DMS 273 (cell line): ENCODE measurements around the gene UBR4.

Experiments used
- DNase-seq: peaks from one replicate; lab custom pipeline; 2025; ENCODE audit not compliant: unreplicated experiment; lab: John Stamatoyannopoulos, UW

Gene UBR4

DNA sequence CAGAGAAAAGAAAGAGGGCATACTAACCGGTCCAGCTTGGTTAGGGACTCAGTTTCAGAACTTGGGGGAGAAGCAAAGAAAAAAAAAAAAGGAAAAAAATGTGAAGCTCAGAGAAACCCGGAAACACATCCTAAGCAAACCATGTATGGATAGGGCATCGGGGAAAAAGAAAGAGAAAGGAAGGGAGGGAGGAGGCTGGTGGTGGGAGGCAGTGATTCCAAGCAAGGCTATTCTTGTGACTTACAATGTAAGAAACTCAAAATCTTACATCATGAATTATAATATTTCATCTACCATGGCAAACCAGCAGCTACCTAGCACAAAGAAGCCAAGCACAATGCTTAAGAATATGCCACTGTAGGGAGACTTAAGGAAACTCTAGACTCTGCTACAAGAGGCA lies 60.3 kb downstream of the UBR4 start:
- no peak for DNase-seq

DNA sequence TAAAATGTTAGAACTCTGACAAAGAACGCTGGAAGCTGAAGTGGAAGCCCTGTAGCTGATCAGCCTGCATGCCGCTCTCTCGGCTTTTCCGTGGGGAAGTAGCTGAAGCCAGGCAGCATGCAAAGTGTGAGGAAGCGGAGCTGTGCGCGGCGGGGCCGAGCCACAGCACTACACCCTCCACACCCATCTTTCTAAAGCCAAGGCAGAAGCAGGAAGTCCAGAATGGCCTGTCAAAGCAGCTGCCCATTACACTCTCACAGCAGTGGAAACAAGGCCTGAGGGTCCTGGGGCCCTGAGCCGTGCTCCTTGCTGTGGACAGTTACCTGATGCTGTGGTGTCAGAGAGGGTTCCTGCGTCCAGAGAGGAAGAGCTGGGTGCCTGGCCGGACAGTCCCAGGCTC lies 69.6 kb downstream of the UBR4 start:
- no peak for DNase-seq

DNA sequence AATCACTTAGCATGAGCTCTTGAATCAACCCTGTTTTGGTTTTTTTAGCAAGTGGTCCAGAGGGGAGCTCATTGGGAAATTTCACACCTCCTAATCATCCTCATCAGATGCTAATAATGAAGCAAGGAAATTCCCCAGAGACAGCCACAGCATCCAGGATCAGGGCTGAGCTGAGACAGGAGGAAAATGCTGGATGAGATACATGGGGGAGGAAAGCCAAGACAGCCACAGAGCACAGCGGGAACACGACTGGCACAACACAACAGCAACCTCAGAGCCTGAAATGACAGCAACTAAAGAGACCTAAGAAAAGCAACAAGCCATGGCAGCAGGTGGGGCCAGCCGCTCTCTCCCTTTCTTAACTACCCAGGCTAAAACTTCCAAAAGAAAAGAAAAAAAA lies 70.4 kb downstream of the UBR4 start:
- no peak for DNase-seq

DNA sequence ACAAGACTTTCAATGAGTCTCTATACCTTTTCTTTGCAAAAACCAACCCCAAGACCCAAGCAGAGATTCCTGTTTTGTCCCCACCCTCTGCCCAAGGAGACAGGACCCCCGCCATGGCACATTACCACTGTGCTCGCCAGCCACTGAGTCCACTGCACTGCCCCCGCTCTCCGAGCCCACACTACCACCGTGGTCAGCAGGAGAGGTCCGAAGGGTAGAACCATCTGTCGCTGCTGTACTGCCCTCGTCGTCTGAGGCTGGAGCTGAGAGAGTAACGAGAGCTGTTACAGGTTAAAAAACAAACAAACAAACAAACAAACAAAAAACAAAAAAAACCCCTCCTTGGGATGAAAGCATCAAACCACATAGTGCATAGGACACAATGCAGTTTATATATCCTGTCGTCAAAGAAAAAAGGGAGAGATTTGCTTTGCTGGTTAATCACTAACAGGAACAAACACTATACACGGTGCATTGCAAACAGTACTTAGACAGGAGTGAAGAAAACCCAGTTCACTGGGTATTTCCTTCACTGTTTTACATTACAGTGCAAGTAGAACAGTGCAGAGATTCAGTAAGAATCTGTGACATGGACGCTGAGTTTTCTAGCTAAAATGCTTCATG lies 71.0 kb downstream of the UBR4 start:
- no peak for DNase-seq

DNA sequence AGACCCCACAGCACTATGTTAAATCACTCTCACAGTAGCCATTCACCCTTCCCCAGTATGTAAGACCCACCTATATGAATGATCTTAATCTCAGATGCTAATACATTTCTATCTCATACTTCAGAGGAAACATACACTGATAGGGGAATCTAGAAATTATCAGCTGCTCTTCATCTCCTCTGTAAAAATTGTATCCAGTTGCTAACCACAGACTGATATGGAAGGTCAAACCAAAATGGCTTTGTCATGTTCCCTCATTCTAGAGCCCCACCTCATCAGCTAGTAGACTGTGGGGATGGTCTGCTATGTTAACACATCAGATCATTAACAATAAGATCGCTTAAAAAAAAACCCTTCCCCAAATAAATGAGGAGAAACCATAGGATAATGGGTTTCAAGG lies 71.7 kb downstream of the UBR4 start:
- no peak for DNase-seq

DNA sequence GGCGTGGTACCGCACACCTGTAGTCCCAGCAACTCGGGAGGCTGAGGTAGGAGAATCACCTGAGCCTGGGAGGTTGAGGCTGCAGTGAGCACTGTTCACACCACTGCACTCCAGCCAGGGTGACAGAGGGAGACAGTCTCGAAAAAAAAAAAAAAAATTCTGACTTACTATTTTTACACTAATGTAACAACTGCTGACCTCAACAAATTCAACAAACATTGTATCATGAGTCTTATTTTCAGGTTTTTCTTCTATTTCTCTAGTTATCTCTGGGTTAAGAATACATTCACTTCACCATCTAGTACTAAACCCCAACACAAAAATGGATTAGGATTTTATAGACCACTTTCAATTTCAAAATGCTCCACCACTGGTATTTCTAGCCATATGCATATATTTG lies 72.9 kb downstream of the UBR4 start:
- no peak for DNase-seq

DNA sequence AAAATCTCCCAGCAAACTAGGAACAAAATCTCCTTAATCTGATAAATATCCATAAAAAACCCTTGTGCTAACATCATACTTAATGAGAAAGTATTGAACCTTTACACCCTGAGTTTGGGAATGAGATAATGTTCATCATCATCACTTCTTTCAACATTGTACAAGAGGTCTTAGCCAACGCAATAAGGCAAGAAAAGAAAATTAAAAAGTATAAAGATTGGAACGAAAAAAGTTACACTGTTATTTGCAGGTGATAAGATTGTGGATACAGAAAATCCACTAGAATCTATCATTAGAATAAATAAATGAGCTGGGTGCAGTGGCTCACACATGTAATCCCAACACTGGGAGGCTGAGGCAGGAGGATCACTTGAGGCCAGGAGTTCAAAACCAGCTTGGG lies 76.7 kb downstream of the UBR4 start:
- no peak for DNase-seq

DNA sequence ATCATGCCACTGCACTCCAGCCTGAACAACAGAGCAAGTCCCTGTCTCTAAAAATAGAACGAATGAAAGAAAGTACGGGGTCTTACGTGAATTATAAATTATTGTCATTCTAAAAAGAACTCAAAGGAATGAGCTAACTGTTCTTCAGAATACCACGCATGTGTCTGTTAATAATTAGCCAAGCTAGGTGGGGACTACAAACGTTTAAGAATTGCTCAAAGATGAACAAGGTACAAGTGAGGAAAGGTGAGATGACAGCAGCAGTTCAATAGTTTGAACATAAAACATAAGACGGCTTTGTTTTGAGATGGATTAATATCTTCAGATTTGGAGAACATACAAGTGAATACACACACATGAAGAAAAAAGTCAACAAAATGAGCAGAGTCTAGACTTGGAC lies 79.6 kb downstream of the UBR4 start:
- DNase-seq = no peak

DNA sequence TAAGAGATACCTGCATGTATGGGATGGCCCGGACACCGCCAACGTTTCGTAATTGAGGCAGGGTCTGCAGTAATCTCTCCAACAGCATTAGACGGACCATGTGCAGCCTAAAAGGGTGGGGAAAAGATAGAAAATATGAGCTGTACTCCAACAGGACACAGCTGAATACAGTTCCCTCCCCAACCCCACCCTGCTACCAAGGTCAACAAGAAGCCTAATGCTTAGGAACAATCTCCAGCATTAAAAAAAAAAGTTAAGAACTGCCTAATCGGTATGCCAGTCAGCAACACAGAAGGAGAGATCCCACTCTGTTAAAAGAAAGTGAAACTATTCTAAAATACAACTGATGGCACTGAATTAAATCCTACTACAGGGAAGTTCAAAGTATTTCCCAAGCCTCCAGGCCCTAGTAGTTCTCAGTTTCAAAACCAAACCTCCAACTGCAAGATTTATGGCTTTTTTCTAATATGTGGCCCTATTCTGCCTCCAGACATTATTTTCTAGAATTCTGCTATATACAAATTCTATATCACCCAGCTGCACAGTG lies 81.0 kb downstream of the UBR4 start:
- DNase-seq = no peak

DNA sequence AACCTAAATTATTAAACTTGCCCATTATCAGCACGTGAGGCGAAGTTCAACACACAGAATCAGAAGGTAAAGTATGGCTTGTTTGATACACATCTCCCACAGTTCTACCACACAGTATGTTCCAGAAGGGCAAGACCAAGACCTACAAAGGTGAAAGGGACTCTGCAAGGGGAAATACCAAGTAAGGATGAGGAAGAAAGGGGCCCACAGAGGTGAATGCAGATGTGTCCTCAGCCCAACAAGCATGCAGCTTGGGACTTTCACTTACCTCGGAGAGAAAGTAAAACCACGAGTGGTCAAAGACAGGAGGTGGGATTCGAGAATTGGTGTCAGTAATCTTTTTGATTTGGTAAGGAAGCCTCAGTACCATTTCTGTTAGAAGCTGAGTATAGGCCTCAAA lies 85.8 kb downstream of the UBR4 start:
- no peak for DNase-seq

DNA sequence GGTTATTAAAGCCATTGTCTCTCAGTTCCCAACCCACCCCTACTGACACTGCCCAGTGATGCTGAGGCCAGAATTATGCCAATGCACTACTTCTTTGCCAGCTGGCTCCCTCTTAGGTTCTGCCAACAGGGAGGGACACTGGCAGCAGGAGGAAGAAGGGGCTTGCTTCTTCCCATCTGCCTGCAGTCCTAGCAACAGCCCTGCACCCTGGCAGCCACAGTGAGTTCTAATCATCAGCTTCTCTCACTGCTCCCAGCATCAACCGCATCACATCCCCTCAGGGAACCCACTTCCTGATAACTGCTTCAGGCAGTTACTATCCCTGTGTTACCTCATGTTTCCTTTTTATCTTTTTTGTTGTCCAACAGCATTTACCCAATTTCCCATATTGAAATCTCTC lies 86.2 kb downstream of the UBR4 start:
- DNase-seq = no peak

DNA sequence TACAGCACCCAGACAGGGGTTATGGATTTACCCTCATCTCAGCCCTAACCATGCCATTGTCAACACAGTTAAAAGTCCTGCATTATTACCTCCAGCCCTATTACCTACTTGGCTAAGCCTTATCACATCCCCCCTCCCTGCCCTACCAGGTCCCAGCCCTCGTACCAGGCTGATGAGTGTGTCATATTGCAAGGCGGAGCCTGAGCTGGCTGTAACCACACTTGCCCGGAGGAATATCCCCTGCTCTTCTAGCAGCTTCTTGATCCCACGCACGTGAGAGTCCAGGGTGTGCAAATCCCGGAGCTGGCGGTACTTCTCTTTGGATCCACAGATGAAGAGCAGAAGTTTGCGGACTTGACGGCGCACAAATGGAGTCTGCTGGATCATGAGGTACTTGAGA lies 87.4 kb downstream of the UBR4 start:
- DNase-seq = no peak

DNA sequence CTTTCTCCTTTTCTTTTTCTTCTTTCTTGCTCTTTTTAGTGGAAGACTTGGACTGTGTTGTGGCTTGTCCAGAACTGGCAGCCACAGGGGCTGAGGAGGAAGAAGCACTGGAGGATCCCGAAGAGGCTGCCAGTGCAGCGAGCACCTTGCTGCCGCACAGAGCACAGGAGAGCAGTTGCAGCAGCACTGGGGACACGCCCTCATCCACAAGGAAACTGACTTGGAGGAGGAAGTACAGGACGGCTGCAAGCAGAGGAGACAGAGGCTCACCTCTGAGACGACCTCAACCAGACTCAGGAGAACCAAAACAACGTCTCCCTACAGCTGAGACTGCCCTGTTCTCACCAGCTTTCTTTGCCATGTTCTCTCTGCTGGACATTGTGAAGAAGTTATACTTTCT lies 88.9 kb downstream of the UBR4 start:
- DNase-seq = no peak

DNA sequence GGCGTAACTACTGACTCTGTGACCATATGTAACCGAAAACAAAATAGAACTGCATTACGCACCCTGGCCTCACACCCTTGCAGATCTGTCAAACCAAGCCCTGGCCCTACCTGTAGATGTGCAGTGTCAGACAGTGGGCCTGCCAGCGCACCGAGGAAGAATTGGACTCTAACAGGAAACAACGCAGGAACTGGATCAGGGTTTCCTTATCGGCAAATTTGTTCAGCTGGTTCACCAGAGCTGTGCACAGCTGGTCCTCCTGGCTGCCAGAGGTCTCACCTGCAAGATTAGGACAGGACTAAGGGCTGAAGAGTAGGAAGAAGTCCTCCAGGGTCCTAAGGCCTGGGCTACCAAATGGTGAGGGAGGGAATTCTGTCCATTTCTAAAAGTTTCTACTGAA lies 90.0 kb downstream of the UBR4 start:
- DNase-seq = no peak

DNA sequence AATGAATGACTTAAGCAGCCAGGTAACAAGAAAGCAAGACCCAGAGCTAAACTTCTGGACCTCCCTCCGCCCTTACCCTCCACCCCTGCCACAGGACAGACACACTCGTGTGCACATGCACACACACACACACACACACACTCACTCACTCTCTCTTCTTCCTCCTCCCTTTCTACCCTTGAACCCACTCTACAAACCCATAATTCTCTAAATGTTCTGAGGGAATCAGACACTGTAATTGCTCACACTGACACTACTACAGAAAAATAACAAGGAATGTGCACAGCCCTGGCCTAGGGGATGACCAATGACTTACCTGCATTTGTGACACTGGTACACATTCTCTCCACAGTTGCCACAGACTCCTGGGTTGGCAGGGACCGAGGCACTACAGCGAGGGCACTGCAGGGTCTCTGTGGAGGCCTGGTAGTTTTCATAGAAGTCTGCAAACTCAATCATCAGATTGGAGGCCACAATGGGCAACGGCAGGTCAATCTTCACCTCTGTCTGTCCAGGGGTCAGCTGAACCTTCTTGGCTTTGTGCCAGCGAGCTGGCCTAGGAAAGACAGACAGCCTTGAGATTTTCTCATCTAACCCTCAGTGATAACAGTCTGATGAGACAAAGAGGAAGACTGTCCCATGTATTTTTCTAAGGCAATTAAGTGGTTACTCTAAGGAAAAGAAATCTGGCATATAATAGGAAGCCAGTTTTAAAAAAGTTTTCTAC lies 94.8 kb downstream of the UBR4 start:
- peak; percentile 9 for DNase-seq

DNA sequence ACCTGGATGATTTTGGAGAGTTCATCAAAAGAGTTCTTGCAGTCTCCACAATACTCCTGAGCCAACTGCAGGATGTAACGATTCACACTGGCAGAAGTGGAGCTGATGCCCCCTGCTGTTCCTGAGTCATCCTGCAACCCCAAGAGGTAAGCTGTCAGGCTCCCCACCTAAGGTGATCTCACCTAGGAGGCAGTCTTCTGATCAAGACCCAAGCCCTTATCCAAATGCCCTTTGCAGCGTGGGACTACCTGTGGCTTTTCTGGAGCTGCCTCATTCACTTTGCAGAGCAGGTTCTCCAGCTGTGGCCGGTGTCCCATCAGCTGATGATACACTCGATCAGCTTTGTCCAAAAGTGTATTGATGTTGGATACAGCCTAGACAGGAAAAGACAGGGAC lies 96.4 kb downstream of the UBR4 start:
- peak; percentile 68 for DNase-seq

DNA sequence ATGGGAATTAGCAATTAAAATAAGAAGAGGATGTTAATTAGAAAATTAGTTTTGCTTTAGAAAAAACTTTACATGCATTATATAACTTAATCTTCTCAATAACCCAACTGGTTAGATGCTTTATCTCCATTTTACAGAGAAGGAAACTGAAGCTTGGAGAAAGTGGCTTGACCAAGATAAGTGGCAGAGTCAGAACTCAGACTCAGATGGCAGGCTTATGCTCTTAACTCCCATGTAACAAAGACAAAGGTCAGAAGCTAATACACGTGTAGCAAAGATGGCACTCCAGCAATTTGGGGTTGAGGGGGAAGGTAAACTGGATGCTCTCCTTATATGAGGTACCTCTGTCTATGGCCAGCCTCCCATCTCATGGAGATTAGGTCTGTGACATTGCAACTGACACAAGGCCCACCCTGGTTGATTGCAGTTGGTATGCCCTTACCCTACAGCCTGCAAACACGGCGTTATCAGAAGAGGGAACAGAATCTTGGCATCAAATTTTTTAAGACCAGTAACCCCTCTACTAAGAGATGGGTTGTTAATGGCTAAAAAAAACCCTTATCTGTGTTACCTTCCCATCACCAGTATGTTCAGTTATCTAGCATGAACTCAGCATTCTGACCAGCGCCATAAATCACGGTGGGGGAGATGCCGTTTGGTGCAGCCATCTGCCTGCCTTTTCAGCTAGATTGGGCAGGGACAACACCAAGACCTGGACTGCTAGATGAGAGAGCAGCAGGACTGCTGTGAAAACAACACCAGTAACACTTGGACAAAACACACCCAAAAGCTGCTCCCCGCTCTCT lies 97.0 kb downstream of the UBR4 start:
- DNase-seq = peak; percentile 58

DNA sequence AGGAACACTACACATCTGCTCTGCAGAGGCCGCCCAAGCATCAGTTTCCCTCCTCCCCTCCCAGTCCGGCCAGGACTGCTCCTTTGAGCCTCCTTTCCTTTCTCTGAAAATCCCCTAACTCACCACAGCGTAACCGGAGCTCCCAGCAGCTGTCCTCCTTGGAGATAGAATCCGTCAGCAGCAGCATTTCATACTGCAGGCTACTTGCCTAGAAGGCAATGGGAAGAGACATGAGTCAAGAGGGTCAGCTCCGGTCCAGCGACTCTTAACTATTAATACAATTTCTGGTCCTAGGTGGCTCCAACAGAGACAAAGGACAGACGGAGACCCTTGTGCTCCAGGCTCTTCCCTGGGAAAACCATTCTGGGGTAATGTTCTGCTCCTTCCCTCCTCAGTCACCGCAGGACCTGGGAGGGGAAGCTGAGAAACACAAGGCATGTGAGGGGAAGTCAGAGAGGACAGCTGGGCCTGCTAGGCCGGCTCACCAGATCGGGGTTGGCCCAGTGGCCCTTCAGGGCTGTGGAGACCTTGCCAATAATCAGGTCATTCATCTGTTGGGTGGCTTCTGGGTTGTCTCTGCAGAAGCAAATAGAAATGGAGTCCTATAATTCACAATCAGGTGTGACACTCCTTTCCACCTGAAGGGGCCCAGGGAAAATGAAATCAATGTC lies 99.7 kb downstream of the UBR4 start:
- DNase-seq = no peak

DNA sequence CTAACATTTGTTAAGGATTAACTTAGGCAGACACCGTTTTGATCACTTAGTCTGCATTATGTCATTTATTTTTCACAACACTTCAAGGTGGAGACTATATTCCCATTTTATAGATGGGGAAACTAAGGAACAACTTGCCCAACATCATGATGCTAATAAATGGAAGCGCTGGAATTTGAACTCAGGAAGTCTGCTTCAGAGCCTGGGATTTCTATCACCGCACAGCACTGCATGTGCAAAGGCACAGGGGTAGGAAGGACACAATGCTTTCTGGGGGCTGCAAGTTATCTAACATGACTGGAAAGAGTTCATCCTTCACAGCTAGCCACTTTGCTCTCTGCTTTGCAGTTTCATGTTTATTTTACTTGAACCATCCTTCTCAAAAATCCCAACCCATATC lies 100.5 kb downstream of the UBR4 start:
- no peak for DNase-seq

DNA sequence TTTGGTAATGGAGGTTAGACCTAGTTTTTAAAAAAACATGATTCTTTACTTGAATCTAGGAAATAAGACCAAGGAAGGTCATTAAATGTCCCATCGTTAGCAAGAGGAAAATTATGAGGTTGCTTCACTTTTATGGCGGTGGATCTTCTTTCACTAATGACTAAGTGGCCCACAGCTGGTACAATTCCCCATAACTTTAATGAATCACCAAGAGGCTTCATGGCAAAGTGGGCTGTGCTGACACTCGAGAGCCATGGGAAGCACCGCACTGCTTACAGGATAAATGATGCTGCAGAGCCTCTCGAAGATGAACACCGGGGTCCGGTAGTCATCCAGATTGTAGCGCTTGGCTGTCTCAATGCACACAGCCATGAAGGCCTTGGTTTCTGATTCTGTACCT lies 108.8 kb downstream of the UBR4 start:
- DNase-seq = no peak

DNA sequence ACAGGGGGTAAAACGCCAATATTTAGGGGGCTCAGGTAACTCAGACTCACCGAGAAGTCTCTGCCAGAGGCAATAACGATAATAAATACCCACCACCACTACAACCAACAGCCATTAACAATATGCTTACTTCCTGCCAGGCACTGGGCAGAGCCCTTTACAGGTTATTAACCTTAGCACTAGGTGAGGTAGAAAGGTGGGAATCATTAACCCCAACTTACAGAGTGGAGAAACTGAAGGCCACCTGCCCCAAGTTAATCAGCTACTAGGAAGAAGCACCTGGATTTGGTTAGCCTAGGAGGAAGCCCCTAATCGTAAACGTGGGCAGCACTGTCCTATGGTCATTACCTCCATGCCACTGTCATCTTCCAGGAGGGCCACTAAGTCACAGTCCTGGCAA lies 110.0 kb downstream of the UBR4 start:
- DNase-seq = no peak
